GM20000 (cell line): ENCODE measurements around the gene RPS14.

ENCODE experiments used
- DNase-seq: peaks from one replicate; pipeline ENCODE4 v3.0.0; 2012; ENCODE audit warnings: low spot score
- CTCF ChIP-seq: IDR thresholded peaks from 2 replicates; pipeline ENCODE4 v1.5.1; 2012; ENCODE audit warnings: mild to moderate bottlenecking, control low read depth; ENCODE audit errors: extremely low read depth, missing control alignments

The RPS14 gene

GRCh38 chr5:150452914-150453313 lies 3.4 kb upstream of the RPS14 start:
- no peak for TF ChIP-seq CTCF
- no peak for DNase-seq

DNA sequence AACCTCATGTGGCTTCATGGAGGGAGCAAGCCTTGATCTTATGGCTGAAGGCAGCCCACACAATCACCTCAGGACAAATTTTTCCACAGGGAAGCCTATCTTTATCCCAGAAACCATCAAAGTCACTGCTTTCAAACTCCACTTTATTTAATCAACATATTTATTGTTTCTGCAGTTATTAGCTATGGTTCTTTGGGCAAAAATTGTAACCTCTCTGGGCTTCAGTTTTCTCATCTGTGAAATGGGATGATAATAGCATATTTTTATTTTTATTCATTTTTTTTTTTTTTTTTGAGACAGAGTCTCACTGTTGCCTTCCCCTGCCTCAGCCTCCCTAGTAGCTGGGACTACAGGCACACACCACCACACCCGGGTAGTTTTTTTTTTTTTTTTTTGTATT lies 2.1 kb upstream of the RPS14 start:
- TF ChIP-seq CTCF: no peak
- DNase-seq: no peak

GRCh38 chr5:150448952-150449516 lies 505 bp downstream of the RPS14 start:
- DNase-seq: no peak
- no peak for TF ChIP-seq CTCF

DNA sequence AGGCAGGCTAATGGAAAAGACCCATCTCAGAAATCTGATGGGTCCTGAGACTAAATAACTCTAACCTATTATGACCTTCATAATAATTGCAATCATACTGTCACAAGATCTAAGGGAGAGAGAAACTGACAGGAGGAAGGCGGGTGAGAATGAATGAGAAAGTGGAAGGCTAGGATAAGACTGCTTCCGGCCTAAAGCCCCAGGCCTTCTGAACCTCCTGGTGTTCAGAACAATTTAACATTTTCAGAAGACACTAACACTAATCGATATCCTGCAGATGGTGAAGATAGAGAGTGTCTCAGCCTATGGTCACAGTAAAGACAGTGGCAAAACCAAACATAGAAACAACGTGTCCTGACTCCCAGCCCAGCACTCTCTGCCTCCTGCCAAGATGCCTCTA lies 1.2 kb downstream of the RPS14 start:
- DNase-seq: no peak
- TF ChIP-seq CTCF: no peak

GRCh38 chr5:150447188-150447587 lies 2.4 kb downstream of the RPS14 start:
- TF ChIP-seq CTCF: no peak
- no peak for DNase-seq

- no peak for TF ChIP-seq CTCF
- no peak for DNase-seq
These were observed 3.0 kb downstream of the RPS14 start for GRCh38 chr5:150446583-150446982.

DNA sequence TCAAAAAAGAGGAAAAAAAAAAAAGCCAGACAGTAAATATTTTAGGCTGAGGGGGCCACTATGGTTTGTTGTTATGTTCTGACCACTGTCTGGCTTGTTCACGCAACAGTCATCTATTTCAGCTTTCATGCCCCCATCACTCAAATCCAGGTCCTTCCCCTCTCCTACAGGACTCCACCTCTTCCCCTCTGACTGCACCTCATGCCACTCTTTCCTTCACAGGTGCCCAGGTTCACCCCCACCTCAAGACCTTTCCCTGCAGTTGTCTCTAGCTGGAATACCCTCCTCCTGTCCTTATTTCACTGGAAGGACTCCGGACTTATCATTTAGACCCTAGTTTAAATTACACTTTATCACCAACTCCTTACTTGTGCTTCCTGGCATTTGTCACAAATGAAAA lies 3.5 kb downstream of the RPS14 start:
- DNase-seq: no peak
- no peak for TF ChIP-seq CTCF
